Measurements from ENCODE around the gene PFKP.

DNA sequence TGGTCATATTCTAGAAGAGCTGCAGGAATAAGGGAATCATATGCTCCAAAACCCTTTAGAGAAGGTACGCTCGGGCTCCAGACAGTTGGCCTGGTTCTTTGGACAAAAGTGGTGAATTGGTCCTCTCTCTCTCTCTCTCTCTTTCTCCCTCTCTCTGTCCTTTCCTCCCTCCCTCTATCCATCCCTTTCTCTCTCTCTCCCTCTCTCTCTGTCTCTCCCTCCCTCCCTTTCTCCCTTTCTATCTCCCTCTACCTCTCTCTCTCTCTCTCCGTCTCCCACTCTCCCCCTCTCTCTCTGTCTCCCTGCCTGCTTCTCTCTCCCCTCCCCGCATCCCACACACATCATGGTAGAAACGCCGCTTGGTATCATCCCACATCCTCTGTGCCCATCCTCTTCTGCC lies 19.8 kb upstream of the PFKP start:
- TF ChIP-seq CTCF (IDR thresholded peaks at IDR 0.05; ENCODE audit: poor library complexity) (no peak), EZH2 (IDR thresholded peaks at IDR 0.05; ENCODE audit: borderline replicate concordance) (no peak), EZH2phosphoT487 (IDR thresholded peaks at IDR 0.05; ENCODE audit: low read depth, severe bottlenecking, unreplicated experiment) (no peak)
